ENCODE data around the gene LPCAT1.

LPCAT1 gene

DNA sequence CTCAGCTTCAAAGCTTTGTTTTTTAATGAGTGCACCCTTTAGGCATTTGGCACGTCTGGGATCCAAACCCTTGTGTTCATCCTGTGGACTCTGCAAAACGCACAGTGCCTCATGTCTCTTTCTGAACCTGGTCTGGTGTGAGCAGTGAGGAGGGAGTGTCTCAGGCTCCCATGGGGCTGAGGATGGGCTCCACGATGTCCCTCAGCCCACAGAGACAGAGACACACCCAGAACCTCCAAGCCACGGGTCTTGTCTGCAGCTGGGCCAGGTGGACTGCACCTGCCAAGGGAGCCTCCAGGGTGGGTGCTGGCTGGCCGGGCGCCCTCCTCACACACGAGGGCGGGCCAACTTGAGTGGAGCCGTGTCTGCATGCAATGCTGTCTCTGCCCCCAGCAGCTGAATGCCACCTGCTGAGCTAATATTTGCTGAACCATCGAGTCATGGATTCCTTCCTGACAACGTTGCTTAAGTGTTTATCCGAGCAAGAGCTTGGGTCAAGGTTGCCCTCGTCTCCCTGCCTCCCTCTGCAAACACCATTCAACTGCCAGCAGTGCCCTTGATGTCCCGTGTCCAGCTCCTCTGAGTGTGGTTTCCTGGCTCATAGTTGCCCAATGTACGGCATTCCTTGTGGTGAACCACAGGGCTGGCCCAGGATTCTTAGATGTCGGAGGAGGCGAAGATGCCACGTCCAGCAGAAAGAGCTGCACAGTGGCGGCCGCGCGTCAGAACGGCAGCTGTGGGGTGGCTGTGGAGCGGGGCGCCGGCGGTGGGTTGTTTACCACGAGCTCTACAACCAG, 31.4 kb upstream of the LPCAT1 start:
- in situ Hi-C loops (cut with MboI; ENCODE audit: low sequenced_read_pairs), result no loop called here

DNA sequence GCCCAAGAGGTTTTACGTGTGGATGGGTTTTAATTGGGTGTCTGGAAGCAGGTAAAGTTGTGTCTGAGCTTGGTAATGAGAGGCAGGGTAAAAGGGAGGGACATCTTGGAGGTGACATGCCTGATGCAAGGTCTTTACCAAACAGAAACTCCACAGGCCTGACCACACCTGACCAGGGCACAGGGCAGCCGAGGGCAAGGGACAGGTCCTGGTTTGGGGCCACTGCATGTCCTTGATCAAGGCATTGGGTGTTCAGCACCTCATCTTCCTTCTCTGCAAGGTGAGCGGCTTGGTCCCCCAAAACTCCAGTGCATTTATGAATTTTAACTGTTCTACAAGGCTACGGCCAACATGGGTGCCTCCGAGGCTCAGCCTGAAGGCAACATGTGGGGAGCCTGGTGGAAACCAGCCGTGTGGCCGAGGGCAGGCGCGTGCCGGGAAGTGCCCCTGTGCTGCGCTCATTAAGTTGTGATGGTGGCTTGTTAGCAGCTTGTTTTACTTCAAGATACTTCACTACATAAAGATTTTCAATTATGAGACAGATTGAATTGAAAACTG, 30.7 kb upstream of the LPCAT1 start:
- in situ Hi-C loops (cut with MboI; ENCODE audit: low sequenced_read_pairs), result no loop called here

DNA sequence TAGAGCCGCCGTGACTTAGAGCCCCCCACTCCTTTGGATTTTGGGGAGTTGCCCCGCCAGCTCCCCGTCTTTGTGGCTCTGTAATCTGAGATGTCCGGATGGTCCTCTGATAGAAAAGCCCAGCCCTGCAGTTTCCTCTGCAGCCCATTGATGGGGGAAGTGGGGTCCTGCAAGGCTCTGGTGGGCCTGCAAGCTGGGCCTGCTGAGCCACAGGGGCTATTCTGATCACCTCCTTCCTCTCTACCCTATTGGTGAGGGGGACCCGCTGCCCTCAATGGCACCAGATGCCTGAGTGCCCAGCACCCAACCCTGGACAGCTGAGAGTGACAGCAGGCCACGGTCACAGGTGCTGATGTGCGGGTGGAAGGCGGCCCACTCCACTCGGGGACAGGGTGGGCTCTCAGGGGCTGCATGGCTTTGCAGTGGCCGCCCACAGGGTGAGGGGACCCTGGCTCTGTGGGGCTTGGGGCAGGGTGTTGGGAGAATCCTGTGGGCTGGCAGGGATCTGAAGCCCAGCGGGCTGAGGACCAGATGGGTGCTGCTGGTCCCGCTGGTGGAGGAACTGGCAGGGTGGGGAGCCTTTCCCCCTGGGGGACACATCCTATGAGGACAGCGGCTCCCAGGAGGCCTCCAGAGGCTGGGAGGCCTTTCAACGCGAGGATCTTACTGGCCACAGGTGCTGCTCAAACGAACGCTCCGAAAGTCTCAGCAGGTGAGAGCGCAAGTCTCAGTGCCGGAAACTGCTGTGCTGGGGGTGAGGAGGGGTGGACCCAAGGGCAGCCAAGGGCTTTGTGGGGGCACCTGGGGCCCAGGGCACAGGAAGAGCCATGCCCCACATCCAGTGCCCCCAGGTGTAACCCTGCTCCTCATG, 30.0 kb upstream of the LPCAT1 start:
- in situ Hi-C loops (cut with MboI; ENCODE audit: low sequenced_read_pairs), result no loop called here

DNA sequence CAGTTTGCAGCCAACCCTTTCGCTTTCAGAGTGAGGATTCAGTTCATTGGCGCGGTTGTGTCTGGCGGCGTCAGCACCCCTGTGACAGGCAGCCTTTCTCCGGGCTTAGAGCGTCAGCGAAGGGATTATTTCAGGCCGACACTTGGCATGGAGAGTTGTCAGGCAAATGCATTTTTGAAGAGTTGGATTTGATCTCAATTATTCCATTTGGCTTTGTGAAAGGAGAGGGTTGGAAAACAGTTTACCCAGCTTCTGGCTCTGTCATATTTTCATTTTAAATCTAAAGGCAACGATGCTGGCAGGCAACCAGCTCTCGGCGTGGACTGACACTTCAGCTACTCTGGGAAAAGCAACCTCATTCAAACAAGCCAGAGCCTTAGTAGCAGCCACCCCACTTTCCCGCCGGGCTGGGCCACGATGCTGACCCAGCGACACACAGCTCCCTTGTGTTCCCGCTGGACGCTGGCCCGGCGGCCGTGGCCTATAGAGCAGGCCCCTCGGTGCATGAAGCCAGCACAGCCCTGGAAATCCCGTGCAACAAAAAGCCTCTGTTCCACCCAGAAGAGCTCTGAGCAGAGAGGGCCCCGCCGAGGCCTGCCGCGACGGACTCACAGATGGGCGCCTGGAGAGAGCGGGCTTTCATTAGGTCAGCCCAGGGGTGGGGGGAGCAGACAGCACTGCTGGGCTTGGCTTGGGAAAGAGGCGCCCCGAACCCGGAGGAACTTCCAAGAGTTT, 28.9 kb upstream of the LPCAT1 start:
- in situ Hi-C loops (cut with MboI; ENCODE audit: low sequenced_read_pairs), result no loop called here

DNA sequence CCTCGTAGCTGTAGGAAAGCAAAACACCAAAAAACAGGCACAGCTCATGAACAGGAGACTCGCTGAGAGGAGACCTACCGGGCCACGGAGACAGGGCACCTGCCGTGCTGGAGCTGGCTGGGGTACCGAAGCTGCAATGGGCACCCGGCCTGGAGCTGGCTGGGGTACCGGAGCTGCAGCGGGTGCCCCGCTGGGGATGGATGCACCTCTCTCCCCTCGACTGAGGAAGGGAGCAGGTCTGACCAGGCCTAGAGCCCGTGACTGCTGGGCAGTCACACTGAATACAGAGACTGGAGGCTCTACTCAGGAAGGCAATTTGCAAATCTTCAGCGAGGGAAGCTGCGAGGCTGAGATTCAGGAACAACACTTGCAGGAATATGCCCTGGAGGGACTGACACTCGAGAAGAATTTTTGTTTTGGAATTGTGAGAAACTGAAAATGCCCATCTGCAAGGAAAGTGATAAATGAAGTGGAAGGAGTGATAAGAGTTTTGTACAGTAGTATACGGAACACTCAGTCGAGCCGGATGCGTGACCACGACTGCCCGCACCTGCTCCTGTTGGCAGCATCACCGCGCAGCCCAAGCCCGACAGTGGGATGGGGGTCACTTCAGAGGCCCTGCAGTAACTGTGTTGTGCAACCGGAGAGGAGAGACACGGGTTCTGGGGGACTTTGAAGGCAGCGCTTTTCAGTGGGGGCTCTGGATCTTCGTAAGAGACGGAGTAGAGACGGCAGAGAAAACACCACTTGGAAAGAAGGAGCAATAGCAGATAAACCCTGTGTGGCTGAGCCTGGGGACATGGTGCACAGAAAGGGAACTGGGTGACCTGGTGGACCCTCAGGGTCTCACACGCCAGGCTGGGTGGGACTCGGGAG, 27.9 kb upstream of the LPCAT1 start:
- in situ Hi-C loops (cut with MboI; ENCODE audit: low sequenced_read_pairs), result no loop called here

DNA sequence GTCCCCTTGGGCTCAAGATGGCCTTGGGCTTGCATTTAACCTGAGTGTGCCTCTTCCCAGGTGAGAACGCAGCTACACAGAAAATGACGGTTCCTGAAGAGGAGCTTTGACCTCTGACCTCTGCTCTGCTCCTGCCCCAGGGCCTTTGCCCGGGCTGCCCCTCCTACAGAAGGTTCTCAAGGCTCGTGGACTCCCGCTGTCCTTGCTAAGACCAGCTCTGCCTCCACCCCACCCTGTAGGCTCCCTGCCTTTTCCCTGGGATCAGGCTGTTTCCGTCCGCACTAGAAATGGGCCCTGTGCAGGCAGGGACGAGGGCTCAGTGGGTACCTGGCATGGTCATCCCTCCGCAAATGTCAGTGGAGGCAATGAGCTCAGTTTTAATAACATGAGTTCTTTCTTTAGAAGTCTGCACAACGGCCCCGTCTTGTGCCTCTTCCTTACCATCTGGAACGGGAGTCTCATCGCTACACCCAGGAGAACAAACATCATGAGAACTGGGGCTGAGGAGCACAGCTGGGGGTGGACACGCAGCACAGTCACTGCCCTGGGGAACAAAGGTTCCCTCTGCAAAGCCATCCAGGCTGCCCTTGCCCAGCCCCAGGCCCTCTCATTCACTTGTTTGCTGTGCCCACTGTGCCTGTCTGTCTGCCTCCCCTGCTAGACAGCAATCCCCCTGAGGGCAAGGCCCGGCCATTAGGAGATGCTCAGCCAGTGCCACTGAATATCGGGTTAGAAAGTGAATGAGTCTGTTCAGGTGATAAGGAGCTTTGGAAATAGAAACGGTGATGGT, 26.7 kb upstream of the LPCAT1 start:
- in situ Hi-C loops (cut with MboI; ENCODE audit: low sequenced_read_pairs), result no loop called here

DNA sequence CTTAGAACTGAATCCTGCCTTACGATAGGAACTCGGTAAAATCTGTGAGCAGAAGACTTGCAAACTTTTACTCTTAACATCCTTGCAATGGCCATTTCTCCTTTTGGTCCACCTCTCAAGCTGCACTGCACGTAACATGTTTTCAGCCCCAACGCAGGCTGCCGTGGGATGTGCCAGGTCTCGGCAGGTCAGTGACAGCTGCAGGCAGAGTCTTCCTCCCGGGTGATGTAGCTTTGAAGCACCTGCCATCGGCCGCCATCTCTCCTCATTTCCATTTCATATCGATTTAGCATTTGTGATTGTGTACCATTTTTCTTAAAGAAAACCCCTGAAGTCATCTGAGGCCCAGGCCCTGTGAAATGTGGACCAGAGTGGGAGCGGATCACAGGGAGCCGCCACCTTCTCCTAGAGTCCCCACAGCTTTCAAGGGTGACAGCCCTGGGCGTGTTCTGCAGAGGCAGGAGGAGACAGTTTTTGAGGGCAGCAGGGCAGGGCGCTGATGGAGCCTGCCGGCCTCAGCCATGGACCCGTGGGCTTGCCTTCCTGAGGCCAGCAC, 25.8 kb upstream of the LPCAT1 start:
- in situ Hi-C loops (cut with MboI; ENCODE audit: low sequenced_read_pairs), result no loop called here

DNA sequence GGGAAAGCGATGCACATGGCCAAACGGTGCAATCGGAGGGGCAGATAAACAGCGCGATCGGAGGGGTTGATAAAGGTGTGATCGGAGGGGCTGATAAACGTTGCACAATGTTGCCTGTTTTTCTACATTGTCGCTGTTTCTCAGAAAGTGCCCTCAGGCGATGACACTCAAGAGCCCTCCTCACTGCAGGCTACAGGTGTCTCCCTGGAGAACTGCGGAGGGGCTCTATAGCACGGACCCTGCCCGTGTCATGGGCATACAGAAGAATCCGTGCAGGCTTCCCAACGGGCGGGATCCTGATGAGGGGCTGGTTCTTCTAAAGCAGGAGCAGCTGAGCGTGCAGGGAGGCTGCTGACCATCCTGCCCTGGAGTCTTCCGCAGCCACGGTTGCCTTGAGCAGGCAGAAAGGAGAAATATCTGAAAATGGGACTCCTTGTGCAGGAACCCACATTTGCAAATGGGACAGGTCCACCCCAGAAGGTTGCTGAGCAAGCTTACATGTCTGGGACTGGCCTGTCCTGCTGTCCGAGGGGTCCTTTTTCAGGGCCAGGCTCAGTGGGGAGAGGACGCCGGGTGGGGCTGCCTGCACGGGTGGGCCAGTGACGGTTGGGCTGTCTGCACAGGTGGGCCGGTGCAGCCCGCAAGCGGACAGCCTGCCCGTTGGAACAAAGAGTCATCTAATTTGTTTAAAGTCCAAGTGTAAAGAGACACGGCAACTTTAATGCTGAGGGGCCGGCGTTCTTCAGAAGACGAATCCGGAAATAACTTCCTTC, 25.1 kb upstream of the LPCAT1 start:
- in situ Hi-C loops (cut with MboI; ENCODE audit: low sequenced_read_pairs), result no loop called here

DNA sequence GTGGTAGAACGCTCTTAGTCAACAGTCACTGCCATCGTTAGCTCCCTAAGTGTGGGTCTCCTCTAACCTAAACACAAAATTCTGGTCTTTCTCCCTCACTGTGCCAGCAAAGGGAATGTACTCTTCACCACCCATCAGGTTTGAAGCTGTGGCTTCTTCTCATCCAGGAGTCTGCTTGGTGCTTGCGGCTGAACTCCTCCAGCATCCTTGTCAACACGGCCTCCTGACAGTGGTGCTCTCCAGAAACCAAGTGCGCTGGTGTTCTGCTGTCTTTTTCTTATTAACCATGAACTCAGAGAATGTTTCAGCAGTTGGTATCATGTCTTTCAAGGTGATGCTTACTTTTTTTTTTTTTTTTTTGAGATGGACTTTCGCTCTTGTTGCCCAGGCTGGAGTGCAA, 23.9 kb upstream of the LPCAT1 start:
- in situ Hi-C loops (cut with MboI; ENCODE audit: low sequenced_read_pairs), result no loop called here

DNA sequence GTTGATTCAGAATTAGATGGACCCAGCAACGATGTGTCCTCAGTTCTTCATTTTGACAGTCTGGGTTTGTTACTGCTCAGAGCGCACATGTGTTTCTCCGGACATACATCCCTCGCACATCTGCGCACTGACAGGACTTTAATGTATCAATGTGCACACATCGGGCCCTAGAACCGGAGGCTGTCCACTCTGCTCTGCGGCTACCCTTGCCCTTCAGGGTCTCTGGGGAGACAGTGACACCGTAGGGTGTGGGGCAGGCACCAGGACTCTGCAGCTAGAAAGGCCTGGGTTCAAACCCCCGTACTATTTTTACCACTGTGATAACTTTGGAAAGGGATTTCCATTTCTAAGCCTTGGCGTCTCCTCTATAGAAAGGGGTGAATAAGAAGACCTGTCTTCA, 23.5 kb upstream of the LPCAT1 start:
- in situ Hi-C loops (cut with MboI; ENCODE audit: low sequenced_read_pairs), result no loop called here

DNA sequence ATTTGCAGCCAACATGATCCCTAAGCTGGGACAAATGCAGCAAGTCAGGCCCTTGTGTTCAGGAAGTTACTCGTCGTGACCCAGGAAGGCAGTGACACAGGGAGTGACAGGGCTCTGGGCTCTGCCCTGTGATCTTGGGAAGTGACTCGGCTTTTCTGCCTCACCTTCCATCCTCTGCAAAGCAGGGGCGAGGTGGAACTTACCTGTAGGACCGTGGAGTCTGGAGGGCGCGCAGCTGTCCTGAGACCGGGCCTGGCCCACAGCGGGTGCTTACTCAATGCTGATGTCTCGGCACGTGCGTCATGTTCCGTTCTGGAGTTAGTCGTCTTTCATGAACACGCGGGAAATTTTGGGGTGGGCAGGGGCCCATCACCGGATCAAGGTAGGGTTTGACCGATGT, 22.8 kb upstream of the LPCAT1 start:
- in situ Hi-C loops (cut with MboI; ENCODE audit: low sequenced_read_pairs), result no loop called here

DNA sequence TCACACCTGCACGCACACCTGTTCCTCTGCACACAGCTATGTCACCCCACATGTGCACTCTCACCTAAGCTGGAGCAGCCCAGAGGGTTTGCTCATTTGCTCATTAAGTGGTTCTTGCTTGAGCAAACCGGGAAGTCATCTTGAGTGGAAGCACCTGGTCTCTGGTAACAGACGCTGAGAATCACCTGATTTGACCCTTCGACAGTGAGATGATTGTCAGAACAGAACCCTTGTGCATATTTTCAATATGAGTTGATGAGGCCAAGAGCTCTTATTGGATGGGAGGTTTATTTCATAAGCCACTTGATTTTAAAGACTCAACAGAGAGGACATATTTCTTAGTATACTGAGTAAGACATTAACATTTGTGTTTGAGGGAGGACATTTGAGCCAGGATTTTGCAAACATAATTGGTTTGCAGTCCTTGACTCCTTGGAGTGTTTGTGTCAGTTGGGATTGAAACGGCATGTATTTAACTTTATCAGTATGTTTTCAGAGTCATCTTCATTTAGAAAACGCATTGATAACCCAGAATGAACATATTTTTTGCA, 22.1 kb upstream of the LPCAT1 start:
- in situ Hi-C loops (cut with MboI; ENCODE audit: low sequenced_read_pairs), result no loop called here

DNA sequence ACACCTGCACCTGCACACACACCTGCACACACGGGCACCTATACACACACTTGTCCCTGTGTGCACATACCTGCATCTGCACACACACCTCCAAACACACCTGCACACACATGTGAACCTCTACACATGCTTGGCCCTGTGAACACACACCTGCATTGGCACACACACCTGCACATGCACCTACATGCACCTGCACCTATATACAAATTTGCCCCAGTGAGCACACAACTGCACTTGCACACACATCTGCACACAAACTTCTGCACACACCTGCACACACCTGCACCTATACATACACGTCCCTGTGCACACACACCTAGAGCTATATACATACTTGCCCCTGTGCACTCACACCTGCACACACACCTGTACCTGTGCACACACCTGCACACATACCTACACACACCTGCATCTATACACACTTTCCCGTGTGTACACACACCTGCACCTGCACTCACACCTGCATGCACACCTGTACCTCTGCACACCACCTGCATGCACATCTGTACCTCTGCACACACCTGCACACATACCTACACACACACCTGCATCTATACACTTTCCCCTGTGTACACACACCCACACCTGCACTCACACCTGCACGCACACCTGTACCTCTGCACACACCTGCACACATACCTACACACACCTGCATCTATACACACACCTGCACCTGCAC, 21.5 kb upstream of the LPCAT1 start:
- in situ Hi-C loops (cut with MboI; ENCODE audit: low sequenced_read_pairs), result no loop called here

DNA sequence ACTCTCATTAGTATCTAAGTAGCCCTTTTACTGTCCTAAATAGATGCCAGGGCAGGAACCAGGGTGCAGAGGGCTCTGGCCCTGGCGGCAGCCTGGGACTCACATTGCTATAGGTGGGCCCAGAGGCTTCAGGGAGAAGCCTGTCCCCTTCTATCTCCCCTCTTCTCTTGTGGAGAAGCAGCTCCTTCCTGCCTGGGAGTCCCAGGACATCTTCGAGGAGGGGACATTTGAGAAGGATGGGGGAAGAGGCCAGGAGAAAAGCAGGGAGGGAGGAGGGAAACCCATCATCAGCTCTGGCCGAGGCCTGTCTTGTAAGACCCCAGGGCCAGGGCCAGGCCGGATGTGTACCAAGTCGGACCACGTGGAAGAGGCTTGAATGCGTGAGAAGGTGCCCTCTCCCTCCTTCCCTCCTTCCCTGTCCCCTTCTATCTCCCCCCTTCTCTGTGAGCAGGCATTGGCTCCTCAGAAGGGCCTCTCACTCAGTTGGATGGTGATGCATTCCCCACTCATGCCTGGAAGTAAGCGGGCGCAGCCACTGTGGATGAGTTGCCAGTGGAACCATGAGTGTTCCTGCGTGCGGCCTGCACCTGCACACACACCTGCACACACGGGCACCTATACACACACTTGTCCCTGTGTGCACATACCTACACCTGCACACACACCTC, 20.7 kb upstream of the LPCAT1 start:
- in situ Hi-C loops (cut with MboI; ENCODE audit: low sequenced_read_pairs), result no loop called here

DNA sequence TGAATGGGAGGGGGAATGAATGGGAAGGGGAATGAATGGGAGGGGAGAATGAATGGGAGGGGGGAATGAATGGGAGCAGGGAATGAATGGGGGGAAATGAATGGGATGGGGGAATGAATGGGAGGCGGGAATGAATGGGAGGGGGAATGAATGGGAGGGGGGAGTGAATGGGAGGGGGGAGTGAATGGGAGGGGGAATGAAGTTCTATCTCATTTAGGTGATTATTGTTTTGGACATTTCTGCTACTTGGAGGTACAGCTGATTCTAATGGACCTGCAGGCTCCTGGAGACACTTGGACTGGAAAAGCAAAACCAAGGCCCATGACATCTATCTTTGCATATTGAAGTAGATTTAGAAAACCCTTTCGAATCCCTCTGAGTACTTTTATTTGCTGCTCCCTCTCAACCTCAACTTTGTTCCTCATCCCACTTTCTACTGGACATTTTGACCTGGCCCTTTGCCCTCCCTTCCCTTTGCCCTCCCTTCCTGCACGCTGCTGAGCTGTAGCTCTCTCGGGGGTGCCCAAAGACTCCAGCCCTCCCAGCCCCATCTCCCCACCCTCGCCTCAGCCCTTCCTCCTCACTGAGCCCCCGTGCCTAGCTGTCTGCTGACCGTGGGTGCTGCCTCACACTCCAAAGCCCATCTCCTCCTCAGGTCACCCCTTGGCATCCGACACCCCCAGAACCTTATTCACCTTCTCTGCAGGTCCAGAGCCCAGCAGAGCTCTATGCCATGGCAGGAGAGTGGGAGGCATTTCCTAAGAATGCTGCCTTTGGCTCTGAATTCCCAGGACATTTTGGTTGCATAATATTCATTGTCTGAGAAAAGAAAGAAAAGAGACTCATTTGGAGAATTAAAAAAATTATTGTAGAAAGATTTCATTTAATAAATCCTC, 19.9 kb upstream of the LPCAT1 start:
- in situ Hi-C loops (cut with MboI; ENCODE audit: low sequenced_read_pairs), result no loop called here

DNA sequence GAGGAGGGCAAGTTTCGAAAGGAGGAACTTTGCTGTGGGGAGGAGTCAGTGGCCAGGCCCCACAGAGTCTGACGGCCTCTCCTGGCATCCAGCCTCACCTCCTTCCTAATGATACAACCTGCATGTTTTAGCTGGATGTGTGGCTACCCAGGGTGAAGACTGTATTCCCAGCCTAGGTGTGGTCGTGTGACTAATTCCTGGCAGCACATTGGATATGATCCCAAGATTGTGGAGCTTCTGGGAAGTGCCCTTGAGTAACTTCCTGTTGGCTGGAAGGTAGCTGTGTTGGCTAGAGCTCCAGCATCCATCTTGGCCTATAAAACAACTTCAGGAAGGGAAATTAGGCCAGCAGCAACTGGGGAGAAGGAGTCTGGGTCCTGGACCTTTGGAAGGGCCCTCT, 19.0 kb upstream of the LPCAT1 start:
- in situ Hi-C loops (cut with MboI; ENCODE audit: low sequenced_read_pairs), result no loop called here
